Right ventricle myocardium inferior (tissue), 1 donor: ENCODE results near the gene CAPN8. TPM values are rescaled to one million over a fixed set of nuclear protein-coding genes. Genes with fewer than 3 reads are reported as not detected.
A peak's percentile ranks its signal among the peaks of the same experiment; 100 is the strongest.

Experiments
- ATAC-seq: fragments of 200-7000 bp; cut with Tn5 transposase; one replicate; pipeline ENCODE4 v1.9.1; 2020; ENCODE audit warnings: mild to moderate bottlenecking, moderate library complexity
- DNase-seq: peaks from one replicate; pipeline ENCODE4 v3.0.0; 2021; ENCODE audit errors: missing footprints
- intact Hi-C: fragments of 100-400 bp; cut with DNase I; formaldehyde crosslinking; loops from one replicate; pipeline ENCODE4 v1.11.0; 2022
- total RNA-seq: library from RNA; stranded (reverse); fragmentation: NEBNext Ultra II Directional; extraction: Animal tissue kit (Norgen Biotek cat#: 25700); gene quantifications from one replicate; pipeline ENCODE4 v1.2.1, GENCODE V29; 2021
- donor health status: DM: no; HTN: yes; CAD: no; lungs with severe emphysema.

Gene CAPN8
- total RNA-seq, 1 donor from 2014 or later = not detected

DNA sequence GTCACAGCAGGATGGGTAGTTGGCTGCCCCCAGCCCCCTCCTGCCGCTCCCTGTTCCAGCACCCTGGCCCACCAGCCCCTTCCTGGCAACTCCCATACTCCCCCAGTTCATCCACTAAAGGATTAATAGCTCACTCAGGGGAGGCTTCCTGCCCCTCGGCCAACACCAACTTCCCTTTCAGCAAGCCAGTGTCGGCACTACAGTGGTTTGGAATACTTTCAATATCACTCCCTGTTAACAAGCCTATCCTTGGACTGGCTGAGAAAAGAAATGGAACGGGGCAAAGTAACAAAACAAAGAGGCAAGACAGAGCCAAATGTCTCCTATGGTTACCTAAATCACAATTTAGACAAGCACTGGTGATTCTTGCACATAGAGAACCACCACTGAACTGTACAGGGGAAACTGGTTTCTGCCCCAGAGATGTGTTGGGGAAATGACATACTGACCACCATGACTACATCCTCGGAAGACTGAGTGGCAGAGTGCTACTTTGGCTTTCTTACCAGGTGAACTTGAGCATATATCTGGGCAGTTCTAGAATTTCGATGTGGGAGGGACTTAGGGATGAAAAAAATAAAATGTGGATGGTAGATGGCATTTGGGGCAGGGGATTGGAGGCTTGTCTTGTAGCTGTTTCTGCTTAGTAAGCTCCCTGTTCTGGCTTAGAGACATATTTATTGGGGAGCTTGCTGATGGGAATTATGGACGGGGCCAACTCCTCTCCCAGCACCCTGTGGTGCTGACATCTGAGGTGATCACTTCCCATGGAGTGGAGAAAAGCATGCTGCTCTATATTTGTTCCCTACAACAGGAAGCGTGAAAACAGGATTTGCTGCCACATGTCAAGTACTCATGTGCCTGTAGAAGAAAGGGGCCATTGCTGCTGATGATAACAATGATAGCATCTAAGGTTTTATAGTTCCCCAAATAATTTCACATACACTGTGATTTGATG lies 39.7 kb upstream of the CAPN8 start:
- ATAC-seq (peak; percentile 56), DNase-seq (no peak)
- intact Hi-C loops = no loop called here

DNA sequence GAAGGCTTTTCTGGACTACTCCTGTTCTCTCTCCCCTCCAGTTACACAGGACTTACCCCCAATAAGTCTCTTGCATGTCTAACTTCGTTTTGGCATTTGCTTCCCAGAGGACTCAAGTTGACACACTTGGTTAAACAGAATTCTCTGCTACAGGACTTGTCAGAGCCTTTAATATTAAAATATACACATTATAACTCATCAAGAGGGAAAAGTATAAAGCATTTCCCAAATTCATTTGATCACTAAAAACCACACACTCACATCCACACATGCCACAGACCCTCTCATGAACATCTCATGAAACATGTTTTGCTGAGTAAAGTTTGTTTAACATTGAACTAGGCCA lies 38.1 kb upstream of the CAPN8 start:
- intact Hi-C loops = no loop called here
- no peak for ATAC-seq
- DNase-seq = no peak

DNA sequence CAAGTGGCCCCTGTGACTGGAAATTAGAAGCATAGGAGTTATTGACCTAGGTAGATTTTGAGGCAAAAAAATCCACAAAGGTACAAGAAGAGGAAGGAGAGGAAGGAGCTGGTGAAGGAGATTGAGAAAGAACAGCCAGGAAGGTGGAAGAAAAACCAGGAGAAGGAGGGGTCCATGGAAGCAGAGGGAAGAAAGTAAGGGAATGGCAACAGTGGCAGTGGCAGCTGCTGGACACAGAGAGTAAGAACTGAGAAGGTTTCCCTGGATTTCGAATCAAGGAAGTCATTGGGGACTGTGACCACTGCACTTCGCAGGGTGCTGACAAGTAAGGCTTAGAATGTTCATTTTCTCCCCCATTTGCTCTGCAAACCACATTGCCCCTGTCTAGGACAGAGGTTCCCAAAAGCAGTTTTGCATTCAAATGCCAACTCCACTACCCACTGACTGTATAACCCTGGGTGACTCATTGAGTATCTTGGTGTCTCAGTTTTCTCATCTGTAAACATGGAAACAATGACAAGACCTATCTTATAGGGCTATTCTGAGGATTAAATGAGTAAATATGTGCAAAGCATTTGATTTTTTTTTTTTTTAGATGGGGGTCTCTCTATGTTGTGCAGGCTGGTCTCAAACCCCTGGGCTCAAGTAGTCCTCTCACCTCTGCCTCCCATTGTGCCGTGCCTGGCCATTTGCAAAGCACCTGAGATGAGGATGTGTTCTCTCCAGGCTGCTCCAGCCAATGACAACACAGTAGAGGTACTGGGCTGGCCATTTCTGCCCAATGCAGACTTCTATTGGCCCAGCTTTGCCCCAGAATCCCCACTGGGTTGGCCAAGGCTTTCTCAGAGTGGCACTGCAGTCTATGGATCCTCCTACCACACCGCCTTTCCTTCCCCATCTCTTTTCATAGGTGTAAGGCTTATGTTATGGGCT lies 37.5 kb upstream of the CAPN8 start:
- no peak for ATAC-seq
- no peak for DNase-seq
- intact Hi-C loops = no loop called here

DNA sequence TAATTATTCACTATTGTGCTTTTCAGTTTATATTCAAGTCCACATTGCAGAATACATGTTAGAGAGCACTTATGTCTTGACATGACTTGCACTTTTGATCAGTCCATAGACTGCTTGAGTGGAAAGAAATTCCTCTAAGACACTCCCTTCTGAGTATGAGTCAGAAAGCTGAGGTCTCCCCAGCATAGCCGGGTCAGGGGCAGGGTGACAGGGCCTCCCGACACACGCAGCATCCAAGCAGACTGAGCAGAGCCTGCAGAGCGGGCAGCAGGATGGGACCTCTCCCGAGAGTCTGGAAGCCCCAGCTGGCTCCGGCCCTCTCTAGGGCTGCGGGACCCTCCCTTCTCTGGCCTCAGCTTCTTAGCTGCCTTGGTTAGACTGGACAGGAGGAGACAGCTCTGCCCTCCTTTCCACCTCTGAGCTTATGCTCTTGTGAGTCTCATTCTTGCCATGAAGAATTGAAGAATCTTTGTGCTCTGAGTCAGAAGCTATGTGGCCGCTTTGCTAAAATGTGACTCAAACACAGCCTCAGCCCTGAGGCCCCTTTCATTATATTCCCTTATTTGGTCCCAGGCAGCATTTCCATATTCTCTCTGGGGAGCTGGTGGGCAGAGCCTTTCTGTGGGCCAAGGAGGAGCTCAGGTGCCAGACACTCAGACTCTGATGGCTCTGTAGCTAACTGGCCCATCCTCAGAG lies 35.6 kb upstream of the CAPN8 start:
- DNase-seq (no peak), ATAC-seq (no peak)
- intact Hi-C loops = no loop called here

DNA sequence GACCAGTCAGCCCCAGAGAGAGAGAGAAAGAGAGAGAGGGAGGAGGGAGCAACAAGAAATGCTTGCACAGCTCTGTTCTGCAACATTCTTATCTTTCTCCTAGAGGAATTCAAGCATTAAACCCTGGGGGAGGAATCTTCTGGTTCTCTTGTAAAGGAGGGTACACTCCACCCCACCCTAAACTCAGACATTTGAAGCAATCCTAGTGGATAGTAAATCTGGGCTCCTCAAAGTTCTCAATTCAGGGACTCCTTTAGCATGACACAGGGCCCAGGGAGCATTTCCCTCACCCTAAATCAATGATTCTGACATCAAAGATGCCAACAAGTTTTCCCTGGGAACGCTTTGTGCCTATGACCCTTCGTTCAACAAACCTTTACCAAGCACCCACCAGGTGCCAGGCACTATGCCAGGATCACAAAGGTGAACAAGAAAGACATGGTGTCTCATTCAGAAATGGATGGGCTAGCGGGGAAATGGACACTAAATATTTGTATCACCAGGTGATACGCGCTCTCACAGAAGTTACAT lies 35.0 kb upstream of the CAPN8 start:
- ATAC-seq (no peak), DNase-seq (no peak)
- intact Hi-C loops = no loop called here

DNA sequence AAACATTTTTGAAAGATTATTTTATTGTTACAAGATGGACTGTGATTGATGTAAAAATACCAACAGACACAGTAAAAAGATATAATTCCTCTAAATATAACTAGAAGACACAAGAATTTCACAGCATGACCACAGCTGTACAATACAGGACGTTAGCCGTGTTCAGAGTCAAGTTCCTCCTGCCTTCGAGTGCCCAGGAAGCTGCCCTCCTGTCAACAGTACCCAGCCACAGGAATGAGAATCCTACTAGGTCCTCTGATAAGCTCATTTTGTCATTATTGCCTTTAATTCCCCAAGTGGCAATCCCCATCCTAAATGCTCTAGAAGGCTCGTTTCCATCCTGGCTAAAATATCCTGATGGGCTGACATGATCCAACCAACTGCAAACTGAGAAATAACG lies 30.4 kb upstream of the CAPN8 start:
- DNase-seq = no peak
- intact Hi-C loops = loop anchor here (5.0 kb wide), 1 partner anchor 351 kb away; no protein-coding TSS in a partner anchor
- ATAC-seq = no peak

DNA sequence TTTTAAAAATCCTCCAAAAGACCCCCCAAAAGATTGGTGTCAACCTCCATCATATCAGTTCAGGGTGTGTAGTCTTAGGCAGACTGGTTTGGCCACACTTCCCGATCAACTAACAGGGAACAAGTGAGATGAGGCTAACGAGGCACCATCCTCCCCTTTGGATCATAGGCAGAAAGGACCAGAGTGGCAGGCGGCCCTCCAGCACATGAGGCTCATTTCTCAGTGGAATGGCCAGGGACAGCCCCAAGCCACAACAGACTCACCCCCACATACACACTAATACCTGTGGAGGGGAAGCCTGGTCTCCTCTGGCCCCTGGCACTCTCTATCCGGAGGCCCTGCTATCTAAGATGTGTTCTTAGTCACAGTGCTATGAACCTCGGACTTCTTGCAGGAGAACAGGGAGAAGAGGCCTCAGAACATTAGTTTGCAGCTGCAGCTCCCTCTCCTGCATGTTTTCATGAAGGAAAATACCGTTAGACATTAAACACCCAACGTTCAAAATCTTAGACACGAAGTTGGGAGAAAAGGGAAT lies 29.6 kb upstream of the CAPN8 start:
- DNase-seq = no peak
- no peak for ATAC-seq
- intact Hi-C loops = loop anchor here (5.0 kb wide), 1 partner anchor 352 kb away; no protein-coding TSS in a partner anchor

DNA sequence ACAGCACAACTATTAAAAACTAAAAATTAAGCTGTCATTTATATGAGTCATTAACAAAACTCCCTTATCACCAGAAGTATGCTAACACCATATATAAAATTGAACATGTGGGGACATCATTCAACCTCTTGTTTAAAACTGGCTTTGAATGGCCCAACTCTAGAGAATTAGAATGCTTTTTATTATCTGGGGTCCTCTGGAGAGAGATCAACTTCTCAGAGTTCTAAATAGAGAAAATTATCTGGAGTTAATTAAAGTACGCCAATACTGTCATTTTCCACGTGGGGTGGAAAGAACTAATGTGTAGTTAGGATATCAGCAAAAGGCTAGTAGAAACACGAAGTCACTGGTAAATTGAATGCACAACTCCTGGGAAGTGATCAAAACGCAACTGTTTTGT lies 25.6 kb upstream of the CAPN8 start:
- intact Hi-C loops = no loop called here
- DNase-seq = no peak

DNA sequence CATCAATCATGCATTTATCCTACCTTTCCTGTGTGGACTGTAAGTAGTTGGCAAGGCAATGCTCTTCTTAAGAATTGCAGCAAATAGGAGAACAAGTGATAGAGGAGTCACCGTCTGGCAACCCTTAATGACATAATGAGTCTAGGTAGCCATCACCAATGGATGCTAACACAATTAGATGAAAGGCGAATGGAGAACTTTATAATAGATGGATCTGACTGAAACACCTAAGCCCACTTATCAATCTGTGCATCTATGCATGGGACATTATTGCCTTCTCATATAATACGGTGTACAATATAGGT lies 18.9 kb upstream of the CAPN8 start:
- DNase-seq (no peak), ATAC-seq (no peak)
- intact Hi-C loops = loop anchor here (5.0 kb wide), 1 partner anchor 552 kb away; no protein-coding TSS in a partner anchor

More for the DNA sequence above, 25.6 kb upstream of the CAPN8 start:
- no peak for ATAC-seq

DNA sequence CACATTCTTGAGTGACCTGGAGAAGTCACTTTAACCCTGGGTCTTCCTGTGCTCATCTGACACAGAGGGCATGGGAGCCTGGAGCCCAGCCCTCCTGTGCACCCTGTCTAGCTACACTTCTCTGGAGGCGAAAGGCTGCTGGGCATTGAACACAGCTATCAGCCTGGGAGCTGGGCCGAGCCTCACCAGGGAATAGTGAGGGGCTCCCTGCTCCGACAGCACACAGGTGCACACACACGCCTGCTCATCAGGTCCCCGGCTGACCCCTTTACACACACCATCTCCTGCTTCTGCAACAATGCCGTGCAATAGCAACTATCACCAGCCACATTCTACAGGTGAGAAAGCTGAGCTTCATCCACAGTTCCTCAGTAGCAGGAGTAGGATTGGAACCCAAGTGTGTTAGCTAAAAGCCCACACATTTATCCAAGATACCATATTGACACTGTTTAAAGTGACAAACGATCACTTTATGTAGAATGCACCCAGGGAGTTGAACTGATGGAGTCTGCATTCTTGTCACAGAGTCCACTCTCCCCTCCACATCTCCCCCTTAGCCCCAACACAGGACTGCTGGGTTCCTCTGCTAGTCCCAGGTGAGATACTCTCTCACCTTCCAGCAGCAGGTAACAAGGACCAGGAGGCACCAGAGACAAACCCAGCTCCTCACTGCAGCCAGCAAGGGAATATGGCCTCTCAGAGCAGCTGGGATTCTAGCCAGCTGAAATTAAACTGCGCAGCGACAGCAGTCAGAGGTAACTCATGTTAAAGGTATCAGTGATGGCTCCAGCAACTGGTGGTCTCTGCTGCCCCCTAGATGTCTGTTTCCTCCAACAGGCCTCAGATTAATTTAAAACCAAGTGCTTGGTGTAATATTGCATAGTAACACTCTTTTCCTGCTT lies 18.3 kb upstream of the CAPN8 start:
- DNase-seq (no peak), ATAC-seq (peak; percentile 23)
- intact Hi-C loops = loop anchor here (5.0 kb wide), 1 partner anchor 552 kb away; no protein-coding TSS in a partner anchor

DNA sequence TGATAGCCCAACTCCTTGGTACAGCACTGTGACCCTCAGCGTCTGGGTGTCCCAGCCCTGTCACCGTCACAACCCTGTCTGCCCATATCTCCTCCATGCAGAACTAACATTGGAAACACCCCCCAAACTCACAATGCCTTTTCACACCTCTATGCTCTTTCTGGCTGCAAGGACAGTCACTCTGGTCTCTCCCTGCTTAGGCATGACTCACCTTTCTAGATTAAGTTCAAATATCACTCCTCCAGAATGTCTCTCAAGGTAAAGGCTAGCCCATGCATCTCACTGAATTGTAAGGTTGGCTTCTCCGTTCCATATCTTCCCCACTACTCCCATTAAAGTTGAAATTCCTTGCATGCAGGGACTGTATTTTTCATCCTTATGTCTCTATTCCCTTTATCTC lies 17.0 kb upstream of the CAPN8 start:
- intact Hi-C loops = loop anchor here (5.0 kb wide), 1 partner anchor 550 kb away; no protein-coding TSS in a partner anchor
- ATAC-seq = no peak

DNA sequence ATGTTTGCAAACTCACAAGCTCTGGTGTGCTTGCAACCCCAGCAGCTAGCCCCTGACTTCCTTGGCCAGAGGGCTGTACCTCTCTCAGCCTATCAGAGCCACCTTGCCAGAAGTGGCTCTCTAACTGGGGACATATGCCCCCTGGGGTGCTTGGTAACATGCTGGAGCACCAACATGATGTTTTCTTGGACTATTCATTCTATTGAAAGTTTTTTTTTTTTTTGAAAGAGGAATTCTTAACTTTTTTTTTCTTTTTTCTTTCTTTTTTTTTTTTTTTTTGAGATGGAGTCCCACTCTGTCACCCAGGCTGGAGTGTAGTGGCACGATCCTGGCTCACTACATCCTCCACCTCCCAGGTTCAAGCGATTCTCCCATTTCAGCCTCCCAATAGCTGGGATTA lies 14.7 kb upstream of the CAPN8 start:
- ATAC-seq (no peak), DNase-seq (no peak)
- intact Hi-C loops = loop anchor here (5.0 kb wide), 1 partner anchor 548 kb away; no protein-coding TSS in a partner anchor

More for the DNA sequence above, 17.0 kb upstream of the CAPN8 start:
- DNase-seq = no peak

DNA sequence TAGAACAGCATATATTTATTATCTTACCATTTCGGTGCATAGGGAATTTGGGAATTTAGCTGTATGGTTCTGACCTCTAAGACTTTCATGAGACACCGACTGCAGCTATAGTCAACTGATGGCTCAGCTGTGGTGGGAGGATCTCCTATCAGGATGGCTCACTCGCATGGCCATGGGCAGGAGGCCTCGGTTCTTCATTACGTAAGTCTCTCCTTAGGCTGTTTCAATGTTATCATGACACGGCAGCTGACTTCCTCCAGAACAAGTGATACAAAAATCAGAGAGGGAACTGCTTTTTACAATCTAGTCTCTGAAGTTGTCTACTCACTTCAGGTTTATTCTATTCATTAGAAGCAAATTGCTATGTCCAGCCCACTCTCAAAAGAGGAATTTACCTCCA lies 13.3 kb upstream of the CAPN8 start:
- intact Hi-C loops = no loop called here
- ATAC-seq = no peak
- DNase-seq = no peak

DNA sequence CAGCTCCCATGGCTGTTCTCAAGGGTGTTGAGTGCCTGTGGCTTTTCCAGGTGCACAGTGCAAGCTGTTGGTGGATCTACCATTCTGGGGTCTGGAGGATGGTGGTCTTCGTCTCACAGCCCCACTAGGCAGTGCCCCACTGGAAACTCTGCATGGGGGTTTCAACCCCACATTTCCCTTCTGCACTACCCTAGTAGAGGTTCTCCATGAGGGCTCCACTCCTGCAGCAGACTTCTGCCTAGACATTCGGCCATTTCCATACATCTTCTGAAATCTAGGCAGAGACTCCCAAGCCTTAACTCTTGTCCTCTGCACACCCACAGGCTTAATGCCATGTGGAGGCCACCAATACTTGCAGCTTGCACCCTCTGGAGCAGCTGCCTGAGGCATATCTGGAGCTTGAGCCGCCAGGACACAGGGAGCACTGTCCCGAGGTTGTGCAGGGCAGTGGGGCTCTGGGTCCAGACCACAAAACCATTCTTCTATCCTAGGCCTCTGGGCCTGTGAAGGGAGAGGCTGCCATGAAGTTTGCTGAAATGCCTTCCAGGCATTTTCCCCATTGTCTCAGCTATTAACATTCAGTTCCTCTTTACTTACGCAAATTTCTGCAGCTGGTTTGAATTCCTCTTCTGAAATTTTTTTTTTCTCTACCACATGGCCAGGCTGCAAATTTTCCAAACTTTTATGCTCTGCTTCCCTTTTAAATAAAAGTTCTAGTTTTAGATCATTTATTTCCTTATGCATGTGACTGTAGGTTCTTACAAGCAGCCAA lies 8.8 kb upstream of the CAPN8 start:
- no peak for DNase-seq
- ATAC-seq = no peak
- intact Hi-C loops = no loop called here

DNA sequence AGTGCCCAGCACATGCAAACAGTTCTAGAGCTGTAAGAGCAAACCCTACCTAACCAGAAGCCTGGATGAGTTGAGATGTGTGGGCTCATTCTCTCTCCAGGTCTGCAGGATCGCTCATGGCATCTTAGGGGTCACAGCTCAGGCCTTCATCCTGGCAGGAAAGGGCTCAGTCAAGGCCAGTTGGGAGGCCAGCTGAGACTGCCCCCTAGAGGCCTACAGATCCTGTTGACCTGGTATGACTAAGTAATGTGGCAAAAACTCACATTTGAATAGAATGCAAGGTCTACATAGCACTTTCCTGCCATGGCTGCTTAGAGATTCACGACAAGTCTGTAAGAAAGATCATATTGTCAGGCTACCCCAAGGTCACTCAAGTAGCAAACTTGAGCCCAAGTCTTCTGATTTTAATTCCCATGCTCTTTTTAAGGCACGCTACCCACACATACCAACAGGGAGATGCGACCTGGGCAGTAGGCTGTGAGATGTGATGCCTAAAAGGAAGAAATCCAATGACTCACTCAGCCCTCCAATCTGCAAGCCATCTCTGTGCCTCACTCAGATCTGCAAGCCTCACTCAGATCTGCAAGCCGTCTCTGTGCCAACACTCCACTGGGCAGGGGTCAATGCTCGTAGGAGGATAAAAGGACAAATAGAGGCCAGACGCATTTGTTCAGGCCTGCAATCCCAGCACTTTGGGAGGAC lies 5.1 kb upstream of the CAPN8 start:
- intact Hi-C loops = no loop called here
- ATAC-seq (no peak), DNase-seq (no peak)
